ENCODE data around the gene DEFB123.
"Not testable (repeated sequence)": the region's sequence is repeated elsewhere in the genome, so short reads cannot be mapped to it uniquely, and the experiment has no call there.

Gene DEFB123

DNA sequence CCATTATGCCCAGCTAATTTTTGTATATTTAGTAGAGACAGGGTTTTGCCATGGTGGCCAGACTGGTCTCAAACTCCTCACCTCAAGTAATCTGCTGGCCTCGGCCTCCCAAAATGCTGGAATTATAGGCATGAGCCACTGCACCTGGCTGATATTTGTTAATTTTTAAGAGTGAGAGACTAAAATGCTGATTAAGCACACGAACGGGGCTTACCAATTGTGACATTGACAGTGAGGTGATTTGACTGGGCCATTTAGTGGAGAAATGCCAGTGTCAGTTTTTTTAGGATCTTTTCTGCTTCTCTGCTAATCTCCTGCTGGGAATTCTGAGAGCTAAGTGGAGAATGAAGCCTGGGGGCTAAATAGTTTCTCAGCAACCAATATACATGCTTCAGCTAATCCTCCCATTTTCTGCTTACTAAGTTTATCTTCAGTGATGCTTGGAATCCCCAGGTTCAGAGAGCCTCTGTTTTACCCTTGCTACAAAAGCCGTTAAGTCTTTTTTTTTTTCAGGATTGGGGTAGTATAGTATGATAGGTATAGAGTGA lies 9.8 kb upstream of the DEFB123 start:
- no peak for FAIRE-seq
- DNase-seq (ENCODE audit: insufficient read length) = no peak
- TF ChIP-seq POLR2AphosphoS5 (IDR thresholded peaks at IDR 0.05; ENCODE audit: low read depth, low read length) (no peak), POLR2A (IDR thresholded peaks at IDR 0.05; ENCODE audit: low read depth, low read length) (no peak), TAF1 (IDR thresholded peaks at IDR 0.05; ENCODE audit: borderline replicate concordance, low read depth, low read length) (no peak)

DNA sequence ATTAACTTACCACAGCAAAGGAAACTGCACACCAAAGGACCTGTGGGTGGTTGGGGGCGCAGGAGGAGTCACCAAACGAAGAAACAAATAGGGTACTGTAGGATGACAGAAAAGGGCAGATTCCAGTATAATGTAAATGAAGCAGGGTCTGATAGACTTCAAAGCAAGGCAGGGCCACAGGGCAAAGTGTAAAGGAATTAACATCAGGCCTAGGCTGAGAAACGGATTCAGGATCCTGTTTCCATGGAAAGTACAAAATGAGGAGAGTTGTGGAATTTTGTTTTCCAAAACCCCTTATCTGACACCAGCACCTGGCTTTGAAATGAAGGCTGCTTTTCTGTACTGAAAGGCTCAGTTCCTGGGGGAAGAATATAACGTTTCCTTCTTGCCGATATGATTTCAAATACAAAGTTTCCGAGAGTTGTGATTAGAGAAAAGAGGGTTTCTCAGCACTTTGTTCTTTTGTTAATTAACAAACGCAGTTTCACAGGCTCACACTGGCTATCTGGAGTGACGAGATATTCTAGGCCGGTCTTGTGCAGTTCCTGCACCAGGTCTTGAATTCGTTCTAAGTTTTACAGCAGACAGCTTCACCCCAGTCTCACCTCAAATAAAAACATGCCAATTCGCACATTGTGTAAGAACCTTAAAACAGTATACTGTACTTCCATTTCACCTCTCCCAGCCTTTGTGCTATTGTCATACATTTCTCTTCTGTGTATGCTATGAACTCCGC lies 5.8 kb downstream of the DEFB123 start:
- TF ChIP-seq TAF1 (IDR thresholded peaks at IDR 0.05; ENCODE audit: borderline replicate concordance, low read depth, low read length) (no peak), POLR2A (IDR thresholded peaks at IDR 0.05; ENCODE audit: low read depth, low read length) (no peak), POLR2AphosphoS5 (IDR thresholded peaks at IDR 0.05; ENCODE audit: low read depth, low read length) (no peak)

DNA sequence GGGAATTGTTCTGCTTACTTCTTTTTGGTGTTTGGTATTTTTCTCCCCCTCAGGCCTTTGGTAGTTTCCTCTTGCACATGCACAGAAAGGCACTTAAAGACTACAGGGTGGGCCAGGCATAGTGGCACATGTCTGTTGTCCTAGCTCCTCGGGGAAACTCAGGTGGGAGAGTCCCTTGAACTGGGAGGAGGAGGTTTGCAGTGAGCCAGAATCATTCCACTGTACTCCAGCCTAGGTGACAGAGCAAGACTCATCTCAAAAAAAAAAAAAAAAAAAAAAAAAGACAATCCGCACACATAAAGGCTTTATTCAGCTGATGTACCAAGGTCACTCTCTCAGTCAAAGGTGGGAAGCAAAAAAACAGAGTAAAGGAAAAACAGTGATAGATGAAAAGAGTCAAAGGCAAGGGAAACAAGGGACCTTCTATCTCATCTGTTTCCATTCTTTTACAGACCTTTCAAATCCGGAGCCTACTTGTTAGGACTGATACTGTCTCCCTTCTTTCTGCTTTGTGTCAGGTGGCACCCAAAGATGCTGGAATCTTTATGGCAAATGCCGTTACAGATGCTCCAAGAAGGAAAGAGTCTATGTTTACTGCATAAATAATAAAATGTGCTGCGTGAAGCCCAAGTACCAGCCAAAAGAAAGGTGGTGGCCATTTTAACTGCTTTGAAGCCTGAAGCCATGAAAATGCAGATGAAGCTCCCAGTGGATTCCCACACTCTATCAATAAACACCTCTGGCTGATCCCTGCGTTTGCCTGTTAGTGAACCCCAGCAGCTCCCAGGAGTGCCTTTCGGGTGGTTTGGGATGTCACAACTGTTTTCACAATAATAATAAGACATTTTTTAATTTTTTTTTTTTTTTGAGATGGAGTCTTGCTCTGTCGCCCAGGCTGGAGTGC lies 9.3 kb downstream of the DEFB123 start:
- FAIRE-seq = no peak
- DNase-seq (ENCODE audit: insufficient read length) = no peak
- no peak for TF ChIP-seq TAF1 (IDR thresholded peaks at IDR 0.05; ENCODE audit: borderline replicate concordance, low read depth, low read length)
- no peak for TF ChIP-seq POLR2AphosphoS5 (IDR thresholded peaks at IDR 0.05; ENCODE audit: low read depth, low read length)
- no peak for TF ChIP-seq POLR2A (IDR thresholded peaks at IDR 0.05; ENCODE audit: low read depth, low read length)

More for the DNA sequence above, 5.8 kb downstream of the DEFB123 start:
- FAIRE-seq = no peak
- no peak for DNase-seq (ENCODE audit: insufficient read length)

GRCh38 chr20:31452575-31452974 lies 12.1 kb downstream of the DEFB123 start:
- FAIRE-seq = no peak
- TF ChIP-seq POLR2AphosphoS5 (IDR thresholded peaks at IDR 0.05; ENCODE audit: low read depth, low read length) = no peak
- TF ChIP-seq POLR2A (IDR thresholded peaks at IDR 0.05; ENCODE audit: low read depth, low read length) = no peak
- TF ChIP-seq TAF1 (IDR thresholded peaks at IDR 0.05; ENCODE audit: borderline replicate concordance, low read depth, low read length) = no peak
- DNase-seq (ENCODE audit: insufficient read length) = no peak

- TF ChIP-seq POLR2AphosphoS5 (IDR thresholded peaks at IDR 0.05; ENCODE audit: low read depth, low read length) (no peak), POLR2A (IDR thresholded peaks at IDR 0.05; ENCODE audit: low read depth, low read length) (no peak), TAF1 (IDR thresholded peaks at IDR 0.05; ENCODE audit: borderline replicate concordance, low read depth, low read length) (no peak)
- DNase-seq (ENCODE audit: insufficient read length) (no peak), FAIRE-seq (no peak)
Measured at GRCh38 chr20:31454361-31454760, 13.9 kb downstream of the DEFB123 start.

DNA sequence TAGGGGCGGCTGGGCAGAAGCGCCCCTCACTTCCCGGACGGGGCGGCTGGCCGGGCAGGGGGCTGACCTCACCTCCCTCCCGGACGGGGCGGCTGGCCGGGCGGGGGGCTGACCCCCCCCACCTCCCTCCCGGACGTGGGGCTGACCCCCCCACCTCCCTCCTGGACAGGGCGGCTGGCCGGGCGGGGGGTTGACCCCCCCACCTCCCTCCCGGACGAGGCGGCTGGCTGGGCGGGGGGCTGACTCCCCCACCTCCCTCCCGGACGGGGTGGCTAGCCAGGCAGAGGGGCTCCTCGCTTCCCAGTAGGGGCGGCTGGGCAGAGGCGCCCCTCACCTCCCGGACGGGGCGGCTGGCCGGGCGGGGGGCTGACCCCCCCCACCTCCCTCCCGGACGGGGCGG lies 30.5 kb downstream of the DEFB123 start:
- FAIRE-seq; DNase-seq (ENCODE audit: insufficient read length): not testable (repeated sequence)

DNA sequence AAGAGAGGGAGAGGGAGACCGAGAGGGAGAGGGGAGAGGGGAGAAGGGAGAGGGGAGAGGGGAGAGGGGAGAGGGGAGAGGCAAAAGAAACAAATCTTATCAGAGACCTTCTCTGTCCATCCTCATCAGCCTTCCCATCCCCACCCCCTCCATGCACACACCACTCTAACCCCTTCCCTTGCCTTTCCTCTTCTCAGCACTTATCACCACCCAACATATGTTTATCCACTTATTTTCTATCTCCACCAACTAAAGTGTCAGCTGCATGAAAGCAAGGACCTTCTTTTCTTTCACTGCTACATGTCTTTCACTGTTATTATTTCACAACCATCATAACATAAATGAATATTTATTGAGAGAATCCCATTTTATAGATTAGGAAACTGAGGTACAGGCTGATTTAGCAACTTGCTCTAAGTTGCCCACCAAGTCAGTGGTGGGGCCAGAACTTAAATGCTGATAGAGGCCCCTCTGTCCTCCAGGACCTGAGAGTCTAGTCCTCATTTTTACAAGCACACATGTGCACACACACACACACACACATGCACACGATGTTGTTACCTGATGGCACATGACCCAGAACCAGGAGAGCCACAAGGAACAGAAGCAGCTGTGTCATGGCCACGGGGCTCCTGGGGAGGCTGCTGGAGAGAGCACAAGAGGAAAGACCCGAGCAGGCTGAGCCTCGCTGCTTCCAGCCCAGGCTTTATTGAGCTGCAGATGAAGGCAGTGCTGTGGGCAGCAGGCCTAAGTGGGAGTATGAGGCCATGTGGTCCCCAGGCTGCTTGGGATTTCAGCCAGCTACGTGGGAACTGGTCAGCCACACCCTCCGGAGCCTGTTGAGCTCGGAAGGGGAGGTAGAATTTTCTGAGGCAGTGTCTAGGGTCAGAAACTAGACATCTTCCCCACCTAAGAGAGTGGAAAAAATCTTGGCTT lies 32.2 kb downstream of the DEFB123 start:
- DNase-seq (ENCODE audit: insufficient read length) = no peak
- TF ChIP-seq POLR2A (IDR thresholded peaks at IDR 0.05; ENCODE audit: low read depth, low read length) (no peak), POLR2AphosphoS5 (IDR thresholded peaks at IDR 0.05; ENCODE audit: low read depth, low read length) (no peak), TAF1 (IDR thresholded peaks at IDR 0.05; ENCODE audit: borderline replicate concordance, low read depth, low read length) (no peak)
- no peak for FAIRE-seq

DNA sequence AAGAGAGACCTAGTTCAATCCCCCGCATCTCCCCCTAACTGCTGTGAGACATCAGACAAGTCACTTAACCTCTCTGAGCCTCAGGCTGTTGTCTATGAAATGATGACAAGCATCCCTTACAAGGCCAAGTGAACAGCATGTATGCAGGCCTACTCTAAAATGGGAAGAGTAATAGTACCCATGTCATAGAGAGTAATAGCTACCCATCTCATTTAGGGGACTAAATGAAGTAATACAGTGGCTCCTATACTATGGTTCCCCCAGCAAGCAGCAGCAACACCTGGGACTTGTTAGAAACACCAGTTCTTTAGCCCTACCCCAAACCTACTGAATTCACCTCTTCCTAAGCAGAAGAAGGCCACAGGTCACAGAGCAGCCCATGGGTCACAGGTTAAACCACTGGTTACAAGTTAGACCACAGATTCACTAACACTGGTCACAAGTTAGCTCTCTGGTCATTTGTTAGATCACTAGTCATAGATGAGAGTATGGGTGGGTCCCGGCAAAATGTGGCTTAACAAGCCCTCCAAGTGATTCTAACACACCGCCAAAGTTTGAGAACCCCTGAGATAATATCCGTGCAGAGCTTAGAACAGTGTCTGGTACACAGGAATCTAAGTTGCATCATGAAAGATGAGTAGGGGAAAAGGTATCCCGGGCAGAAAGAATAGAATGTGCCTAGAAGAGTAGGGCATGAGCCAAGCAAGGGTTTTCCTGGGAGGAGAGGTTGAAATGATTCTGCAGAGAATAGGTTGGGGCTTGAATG lies 33.1 kb downstream of the DEFB123 start:
- FAIRE-seq = no peak
- DNase-seq (ENCODE audit: insufficient read length) = no peak
- TF ChIP-seq POLR2A (IDR thresholded peaks at IDR 0.05; ENCODE audit: low read depth, low read length) = no peak
- no peak for TF ChIP-seq TAF1 (IDR thresholded peaks at IDR 0.05; ENCODE audit: borderline replicate concordance, low read depth, low read length)
- TF ChIP-seq POLR2AphosphoS5 (IDR thresholded peaks at IDR 0.05; ENCODE audit: low read depth, low read length) = no peak

GRCh38 chr20:31474097-31474436 lies 33.6 kb downstream of the DEFB123 start:
- no peak for FAIRE-seq
- DNase-seq (ENCODE audit: insufficient read length) = no peak
- TF ChIP-seq POLR2AphosphoS5 (IDR thresholded peaks at IDR 0.05; ENCODE audit: low read depth, low read length) = no peak

- TF ChIP-seq TAF1 (IDR thresholded peaks at IDR 0.05; ENCODE audit: borderline replicate concordance, low read depth, low read length) (no peak), POLR2AphosphoS5 (IDR thresholded peaks at IDR 0.05; ENCODE audit: low read depth, low read length) (no peak), POLR2A (IDR thresholded peaks at IDR 0.05; ENCODE audit: low read depth, low read length) (no peak)
- DNase-seq (ENCODE audit: insufficient read length) (no peak), FAIRE-seq (no peak)
Measured at GRCh38 chr20:31474758-31475427, 34.5 kb downstream of the DEFB123 start, which contains the start of the genes DEFB124 and REM1. TSS of gene DEFB124 (minus strand) at chr20:31475127. CDS start at chr20:31473013, 2,114 bp downstream. TSS of gene REM1 (plus strand) at chr20:31475288. CDS start at chr20:31476446, 1,158 bp downstream.
